ENCODE measurements around the gene BANP.
"Not testable (repeated sequence)": the region's sequence is repeated elsewhere in the genome, so short reads cannot be mapped to it uniquely, and the experiment has no call there.

The BANP gene

DNA sequence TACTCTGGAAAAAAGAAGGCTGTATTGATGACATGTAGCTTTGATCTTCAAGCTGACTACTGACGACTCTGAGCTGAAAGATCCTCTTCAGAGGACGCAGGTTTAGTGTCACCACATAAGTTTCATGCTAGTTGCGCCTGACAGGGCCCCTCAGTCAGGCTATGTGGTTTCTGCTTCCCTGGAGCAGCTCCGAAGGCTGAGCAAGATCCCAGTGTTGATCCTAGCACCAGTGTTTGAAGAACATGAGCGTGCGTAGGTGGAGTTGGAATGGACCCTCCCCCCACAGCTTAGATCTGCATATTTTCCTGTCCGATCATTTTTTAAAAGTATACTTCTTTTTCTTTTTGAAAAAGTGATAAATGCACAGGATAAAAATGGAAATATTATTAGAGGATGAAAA, 17.3 kb downstream of the BANP start:
- DNase-seq (ENCODE audit: low spot score): no peak

GRCh38 chr16:87970186-87970585, 19.0 kb downstream of the BANP start:
- DNase-seq (ENCODE audit: low spot score): no peak

DNA sequence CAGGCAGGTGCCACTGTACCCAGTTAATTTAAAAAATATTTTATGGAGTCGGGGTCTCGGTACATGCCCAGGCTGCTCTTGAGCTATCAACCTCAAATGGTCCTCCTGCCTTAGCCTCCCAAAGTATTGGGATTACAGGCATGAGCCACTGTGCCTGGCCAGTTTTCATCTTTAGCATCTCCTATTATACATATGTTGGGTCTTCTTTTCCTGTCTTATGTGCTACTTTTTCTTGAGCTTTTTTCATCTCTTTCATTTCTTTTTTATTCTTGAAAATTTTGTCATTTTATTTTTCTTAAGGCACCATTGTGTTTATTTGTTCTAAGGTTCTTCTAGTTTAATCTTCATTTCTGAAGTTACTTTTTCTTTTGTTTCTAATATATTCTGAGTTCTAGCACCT, 20.7 kb downstream of the BANP start:
- no peak for DNase-seq (ENCODE audit: low spot score)

- DNase-seq (ENCODE audit: low spot score): no peak
Measured at GRCh38 chr16:87973717-87974116, 22.5 kb downstream of the BANP start.

DNA sequence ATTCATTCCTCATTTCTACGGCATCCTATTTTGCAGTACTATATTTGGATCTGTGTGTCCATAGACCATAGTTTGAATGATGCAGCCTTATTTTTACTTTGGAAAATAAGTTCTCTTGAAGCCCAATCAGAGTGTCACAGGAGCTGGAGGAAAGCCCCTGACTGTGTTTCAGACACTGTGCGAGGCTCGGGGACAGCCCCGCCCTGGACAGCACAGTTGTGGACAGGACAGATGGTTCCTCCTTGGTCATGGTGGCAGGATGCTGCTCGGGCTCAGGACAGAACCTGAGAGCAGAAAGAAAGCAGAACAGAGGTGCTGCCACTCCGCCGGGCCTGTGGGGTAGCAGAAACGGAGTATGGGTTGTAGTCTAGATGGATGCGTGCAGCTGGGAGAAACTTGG, 22.9 kb downstream of the BANP start:
- DNase-seq (ENCODE audit: low spot score): no peak

- no peak for DNase-seq (ENCODE audit: low spot score)
Measured at GRCh38 chr16:87976665-87977064, 25.4 kb downstream of the BANP start.

GRCh38 chr16:87978127-87978526, 26.9 kb downstream of the BANP start:
- DNase-seq (ENCODE audit: low spot score): no peak

- no peak for DNase-seq (ENCODE audit: low spot score)
Measured at GRCh38 chr16:87979352-87979751, 28.1 kb downstream of the BANP start.

GRCh38 chr16:87979911-87980630, 28.8 kb downstream of the BANP start:
- DNase-seq (ENCODE audit: low spot score): not testable (repeated sequence)

GRCh38 chr16:87981376-87981775, 30.1 kb downstream of the BANP start:
- DNase-seq (ENCODE audit: low spot score): not testable (repeated sequence)

DNA sequence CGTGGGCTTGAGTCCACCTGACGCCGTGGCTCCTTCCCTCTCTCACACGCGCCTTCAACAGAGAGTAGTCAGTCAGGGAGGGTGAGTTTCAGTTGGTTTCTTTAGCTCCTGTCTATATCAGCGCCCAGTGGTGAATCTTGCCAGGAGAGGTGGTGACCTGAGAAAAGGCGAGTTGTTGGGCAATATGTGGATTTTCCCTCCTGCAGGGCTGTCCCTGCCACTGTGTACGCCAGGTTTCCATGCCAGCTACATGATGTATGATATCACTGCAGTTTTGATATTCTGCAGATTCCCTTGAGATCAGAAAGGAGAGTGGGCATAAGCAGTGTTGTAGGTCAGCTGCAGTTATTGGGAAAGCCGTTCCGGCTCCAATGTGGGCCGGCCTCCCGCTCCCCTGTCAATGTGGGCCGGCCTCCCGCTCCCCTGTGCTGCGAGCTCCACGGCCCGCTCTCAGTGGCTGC, 31.4 kb downstream of the BANP start:
- no peak for DNase-seq (ENCODE audit: low spot score)

GRCh38 chr16:87983072-87983736, 32.0 kb downstream of the BANP start:
- DNase-seq (ENCODE audit: low spot score): not testable (repeated sequence)

DNA sequence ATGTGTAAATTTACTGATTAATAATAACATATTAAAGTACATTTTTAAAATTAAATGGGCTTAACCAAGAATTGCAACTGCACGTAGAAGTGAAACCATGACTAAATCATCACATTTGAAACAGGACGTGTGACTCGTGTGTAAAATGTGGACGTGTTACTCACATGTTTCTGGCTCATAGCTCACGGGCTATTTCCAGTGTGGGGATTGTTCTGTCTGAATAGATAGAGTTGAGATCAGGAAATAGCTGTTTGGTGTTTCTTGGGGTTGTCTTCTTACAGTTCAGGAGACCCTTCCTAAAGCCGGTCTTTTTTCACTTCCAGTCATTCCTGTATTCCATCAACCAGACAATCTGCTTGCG, 32.5 kb downstream of the BANP start:
- DNase-seq (ENCODE audit: low spot score): not testable (repeated sequence)

- not testable (repeated sequence) for DNase-seq (ENCODE audit: low spot score)
Measured at GRCh38 chr16:87984180-87984579, 32.9 kb downstream of the BANP start.

DNA sequence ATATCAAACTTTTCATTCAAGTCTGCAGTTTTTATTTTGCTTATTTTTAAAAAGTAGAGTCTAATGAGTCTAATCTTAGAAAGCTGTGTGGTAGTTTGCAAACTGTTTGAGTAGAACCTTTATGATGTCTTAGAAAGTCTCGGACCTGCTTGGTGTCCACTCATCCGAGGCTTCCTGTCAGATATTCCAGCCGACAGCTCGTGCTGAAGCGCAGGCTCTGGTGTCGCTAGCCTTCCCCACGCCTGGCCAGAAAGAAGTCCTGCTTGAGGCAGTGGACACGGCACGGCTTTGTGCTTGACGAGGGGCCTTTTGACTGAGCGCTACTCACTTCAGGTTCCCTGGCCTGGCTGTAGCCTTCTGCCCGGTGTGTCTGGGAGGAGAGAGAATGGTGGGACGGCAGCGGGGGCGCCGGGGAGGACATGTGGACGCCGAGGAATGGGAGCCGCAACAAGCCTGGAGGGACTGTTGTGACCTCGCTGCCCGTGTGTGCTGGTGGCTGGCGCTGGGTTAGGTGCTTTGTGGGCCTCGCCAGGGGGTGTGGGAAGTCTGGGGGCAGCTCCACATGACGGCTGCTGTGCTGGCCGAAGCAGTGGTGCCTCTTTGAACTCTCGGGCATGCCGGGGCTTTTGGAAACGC, 33.5 kb downstream of the BANP start:
- no peak for DNase-seq (ENCODE audit: low spot score)

GRCh38 chr16:87985493-87985892, 34.3 kb downstream of the BANP start:
- not testable (repeated sequence) for DNase-seq (ENCODE audit: low spot score)

GRCh38 chr16:87986361-87986849, 35.2 kb downstream of the BANP start:
- DNase-seq (ENCODE audit: low spot score): not testable (repeated sequence)

DNA sequence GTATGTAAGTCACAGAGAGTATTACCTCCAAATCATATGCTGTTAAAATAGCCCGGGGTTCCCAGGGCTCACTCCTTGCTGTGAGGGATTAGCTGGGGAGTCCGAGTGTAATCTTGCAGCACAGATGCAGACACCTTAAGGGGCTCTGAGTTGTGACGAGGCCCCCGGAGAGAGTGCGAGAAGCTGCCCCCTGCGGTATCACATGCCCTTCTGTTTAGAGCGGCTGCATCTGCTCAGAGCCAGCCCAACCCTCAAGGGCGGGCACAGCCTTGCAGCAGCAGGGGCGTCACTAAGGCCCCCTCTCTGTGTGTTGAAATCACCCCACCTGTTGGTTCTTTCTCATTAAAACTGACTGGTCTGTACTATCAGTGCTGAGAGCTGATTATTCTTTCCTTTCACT, 37.4 kb downstream of the BANP start:
- not testable (repeated sequence) for DNase-seq (ENCODE audit: low spot score)

DNA sequence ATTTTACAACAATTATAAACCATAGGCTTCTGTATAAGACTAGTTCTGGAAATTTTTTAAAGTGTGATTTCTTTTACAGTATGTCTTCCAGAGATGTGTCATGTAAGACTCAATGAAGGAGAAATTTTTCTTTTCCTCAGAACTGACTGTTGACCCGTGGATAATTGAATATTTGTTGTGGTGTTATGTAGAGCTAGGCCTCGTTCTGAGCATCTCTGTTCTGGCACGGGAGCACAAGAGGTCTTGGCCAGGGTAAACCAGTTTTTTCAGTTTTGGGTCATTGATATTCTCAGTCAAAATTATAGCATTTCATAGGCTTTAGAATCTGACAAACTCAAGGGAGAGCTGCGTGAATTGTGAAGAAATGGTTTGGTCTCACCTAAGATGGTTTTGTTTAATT, 39.0 kb downstream of the BANP start:
- not testable (repeated sequence) for DNase-seq (ENCODE audit: low spot score)

DNA sequence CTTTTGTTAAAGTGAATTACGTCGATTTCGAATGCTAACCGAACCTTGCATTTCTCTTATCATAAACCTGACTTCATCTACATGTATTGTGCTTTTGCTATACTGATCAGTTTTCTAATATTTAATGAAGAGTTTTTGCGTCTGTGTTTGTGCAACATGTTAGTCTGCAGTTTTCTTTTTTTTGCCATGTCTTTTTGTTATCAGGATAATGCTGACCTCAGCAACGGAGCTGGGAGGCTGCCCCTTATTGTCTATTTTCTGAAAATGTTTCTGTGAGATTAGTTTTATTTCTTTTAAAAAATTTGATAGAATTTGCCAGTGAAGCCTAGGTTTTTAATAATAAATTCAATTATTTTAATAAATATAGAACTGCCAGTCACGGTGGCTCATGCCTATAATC, 40.9 kb downstream of the BANP start:
- not testable (repeated sequence) for DNase-seq (ENCODE audit: low spot score)

- DNase-seq (ENCODE audit: low spot score): no peak
Measured at GRCh38 chr16:87993901-87994300, 42.7 kb downstream of the BANP start.

DNA sequence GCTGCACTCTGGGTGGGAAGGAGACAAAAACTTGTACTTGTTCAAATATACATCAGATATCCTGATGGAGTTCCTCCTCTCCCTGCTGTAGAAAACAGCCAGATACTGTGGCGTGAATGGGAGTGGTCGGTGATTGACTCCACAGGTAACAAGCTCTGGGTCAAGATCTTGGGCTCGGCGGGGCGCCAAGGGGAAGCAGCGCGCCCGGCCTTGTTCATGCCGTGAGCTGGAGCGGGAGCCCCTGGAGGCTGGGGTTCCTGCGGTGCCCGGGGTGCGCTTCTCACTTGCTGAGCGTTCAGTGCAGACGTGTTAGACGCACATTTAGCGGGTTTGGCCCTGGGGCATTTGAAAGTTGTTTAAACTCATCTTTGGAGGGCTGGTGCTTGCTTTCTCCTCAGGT, 44.4 kb downstream of the BANP start:
- no peak for DNase-seq (ENCODE audit: low spot score)

Measured in LoVo (cell line).